Kidney capillary endothelial cell (primary cell): ENCODE results near the gene PRKCA.
"Not testable (repeated sequence)": the region's sequence is repeated elsewhere in the genome, so short reads cannot be mapped to it uniquely, and the experiment has no call there.

Source experiments
- DNase-seq: peaks from one replicate; pipeline ENCODE4 v3.0.0-alpha.2; 2018; ENCODE audit warnings: low spot score

The PRKCA gene

DNA sequence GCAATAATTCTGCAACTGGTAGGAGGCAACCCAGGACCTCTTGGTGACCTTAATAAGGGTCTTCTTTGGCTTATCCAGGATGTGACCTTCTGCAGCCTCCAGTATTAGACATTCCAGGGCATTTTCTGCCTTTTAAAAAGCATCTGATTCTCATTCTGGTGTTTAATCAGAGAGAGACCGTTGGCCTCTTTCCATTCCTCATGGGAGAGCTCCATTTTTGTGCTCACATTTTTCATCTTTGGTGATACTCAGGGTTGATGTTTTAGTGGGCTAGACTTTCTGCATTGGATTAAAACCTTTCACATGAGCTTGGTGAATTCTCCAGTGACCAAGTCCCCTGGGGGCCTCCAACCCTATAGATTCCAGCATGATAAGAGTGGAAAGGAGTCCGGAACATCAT lies 382.3 kb downstream of the PRKCA start:
- no peak for DNase-seq

DNA sequence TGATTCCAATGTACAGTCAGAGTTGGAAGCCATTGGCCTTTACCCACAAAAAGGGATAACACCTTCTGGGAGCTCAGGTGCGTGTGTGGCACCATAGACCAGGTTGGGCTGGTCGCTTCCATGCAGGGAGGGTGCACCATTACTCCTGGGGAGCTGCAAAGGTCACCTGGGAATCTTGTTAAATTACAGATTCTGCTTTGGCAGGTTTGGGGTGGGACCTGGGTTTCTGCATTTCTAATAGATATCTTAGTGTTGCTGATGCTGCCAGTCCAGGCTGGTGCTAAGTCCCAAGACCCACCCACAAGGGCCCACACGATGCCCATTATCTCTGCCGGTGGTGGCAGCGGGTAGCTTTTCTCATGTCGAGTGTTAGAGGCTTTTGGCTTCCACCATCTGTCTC lies 384.2 kb downstream of the PRKCA start:
- no peak for DNase-seq

DNA sequence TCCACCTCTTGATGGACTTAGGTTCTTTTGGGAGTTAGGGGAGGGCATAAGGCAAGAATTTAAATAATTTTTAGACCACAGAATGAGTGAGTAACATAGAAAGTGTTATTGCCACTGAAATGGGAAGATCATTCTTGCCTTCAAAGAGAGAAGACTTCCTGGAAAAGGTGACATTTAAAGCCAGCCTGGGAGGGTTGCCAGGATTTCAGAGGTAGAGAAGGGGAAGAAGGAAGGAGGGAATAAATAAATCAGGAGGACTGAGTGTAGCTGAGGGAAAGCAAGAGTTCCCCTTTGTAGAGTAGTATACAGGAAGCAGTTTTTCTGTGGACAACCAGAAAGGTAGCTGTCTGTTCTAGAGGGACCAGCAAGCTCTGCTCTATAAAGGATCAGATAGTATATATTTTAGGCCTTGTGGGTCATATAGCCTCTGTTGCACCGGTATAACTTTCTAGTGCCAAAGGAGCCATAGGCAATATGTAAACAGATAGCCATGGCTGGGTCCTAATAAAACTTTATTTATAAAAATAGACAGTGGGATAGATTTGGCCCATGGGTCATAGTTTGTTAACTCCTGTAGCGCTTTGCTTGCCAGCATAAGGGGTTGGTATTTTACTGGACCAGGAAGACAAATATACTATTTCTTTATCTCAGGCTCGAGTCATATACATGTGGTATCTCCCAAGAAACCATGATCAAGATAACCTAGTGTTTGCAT lies 385.3 kb downstream of the PRKCA start:
- no peak for DNase-seq

DNA sequence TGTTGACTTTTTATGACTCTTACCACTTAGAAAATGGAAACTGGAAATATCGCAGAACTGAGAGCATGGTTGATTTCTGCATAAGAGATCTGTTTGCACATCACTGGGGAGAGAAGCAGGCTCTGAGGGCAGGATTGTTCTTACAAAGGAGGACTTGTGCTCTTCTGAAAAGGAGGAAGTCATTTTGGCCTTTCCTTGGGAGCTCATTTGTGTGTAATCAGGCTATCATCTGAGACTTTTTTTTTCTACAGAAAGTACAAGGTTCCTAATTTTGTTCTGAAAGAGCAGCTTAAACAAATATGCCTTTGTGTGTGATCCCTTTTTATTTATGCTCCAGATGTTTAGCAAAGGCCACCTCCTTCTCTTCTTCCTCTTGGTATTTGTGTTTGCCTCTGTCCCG lies 386.8 kb downstream of the PRKCA start:
- no peak for DNase-seq

DNA sequence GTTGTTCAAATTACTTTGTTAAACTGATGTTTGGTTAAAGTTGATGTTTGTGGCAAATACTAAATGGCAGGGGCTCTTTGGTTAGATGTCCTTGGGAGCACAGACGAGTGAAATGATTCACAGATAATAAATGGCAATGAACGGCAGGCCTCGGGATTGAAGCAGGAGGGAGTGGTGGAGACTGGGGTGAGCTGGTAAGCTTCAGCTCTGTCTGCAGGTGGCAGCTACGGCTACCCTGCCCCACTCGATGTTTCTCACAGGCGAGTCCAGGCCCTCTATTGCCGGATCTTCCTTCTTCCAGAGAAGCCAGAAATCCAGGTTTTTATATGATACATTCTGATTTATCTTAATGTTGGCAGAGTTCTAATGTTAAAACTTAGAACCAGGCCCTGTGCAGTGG lies 387.8 kb downstream of the PRKCA start:
- no peak for DNase-seq

DNA sequence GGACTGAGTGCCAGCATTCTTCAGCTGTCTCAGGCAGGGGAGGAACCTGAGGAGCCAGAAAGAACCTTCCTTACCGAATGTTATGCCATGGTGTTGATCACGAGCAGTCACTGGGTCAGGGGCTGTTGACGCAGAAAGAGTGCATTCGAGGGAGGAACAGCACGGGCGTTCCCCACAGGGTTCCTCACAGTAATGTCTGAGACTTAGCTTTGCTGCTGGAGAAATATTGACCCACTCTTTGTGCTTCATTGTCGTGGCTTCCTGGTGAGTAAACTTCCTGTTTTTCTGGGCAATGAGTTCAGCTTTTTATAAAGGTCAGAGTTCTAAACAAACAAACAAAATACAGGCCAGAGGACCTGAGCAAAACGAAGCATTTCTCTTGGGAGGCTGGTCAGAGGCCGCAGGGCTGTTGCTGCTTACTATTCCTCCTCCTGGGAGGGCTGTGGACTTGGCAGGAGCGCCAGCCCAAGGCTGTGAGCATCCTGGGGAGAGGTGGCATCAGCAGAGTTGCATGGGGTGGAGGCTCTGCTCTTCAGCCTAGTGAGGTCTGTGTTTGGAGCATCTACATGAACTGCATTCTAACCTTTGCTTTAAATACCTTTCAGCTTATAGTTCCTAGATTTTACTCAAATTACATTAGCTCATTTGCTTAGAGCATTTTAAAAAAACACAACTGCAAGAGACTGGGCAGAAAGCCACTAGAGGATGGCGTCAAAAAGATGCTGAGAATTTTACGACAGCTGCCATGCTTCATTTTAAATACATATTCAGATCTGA lies 389.4 kb downstream of the PRKCA start:
- DNase-seq: peak; percentile 88

DNA sequence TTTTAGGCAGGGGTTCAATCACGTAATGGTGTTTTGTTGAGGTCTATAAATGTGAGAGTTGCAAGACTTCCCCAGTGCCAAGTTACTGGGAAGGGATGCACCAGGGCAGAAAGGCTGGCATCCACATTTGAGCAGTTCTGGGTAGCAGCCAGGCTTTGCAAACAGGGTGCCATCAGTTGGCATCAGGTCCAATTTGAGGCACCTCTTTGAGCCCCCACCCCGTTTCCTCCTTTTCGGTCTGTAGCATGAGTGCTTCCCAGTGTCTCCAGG lies 389.9 kb downstream of the PRKCA start:
- DNase-seq: no peak

DNA sequence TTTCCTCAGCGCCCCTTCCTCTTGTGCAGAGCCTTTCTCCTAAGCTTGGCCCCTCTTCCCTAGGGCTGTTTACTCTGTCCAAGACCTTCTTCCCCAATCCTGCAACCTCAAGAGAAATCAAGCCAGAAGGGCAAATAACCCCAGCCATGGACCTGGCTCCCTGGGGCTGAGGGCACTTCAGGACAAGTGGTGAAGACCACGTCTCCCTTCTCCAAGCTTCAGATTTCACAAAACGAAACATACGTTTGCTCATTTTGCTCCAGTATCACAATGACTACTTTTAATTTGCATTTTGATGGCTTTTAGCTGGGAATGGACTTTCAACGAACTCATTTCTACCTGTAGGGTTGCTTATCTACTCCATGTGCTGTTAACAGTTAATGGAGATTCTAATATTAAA lies 392.7 kb downstream of the PRKCA start:
- no peak for DNase-seq

DNA sequence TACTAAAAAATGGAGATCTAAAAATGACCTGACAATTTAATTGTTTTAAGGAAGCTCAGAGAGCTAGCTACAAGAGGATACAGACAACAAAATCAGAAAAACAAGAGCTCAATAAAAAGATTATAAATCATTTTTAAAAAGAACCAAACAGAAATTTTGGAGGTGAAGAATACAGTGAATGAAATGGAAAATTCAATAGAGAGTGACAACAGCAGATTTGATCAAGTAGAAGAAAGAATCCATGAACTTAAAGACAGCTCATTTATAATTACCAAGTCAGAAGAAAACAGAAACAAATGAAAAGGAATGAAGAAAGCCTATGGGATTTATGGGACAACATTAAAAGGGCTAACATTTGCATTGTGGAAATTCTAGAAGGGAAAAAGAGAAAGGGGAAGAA lies 395.9 kb downstream of the PRKCA start:
- DNase-seq: no peak

DNA sequence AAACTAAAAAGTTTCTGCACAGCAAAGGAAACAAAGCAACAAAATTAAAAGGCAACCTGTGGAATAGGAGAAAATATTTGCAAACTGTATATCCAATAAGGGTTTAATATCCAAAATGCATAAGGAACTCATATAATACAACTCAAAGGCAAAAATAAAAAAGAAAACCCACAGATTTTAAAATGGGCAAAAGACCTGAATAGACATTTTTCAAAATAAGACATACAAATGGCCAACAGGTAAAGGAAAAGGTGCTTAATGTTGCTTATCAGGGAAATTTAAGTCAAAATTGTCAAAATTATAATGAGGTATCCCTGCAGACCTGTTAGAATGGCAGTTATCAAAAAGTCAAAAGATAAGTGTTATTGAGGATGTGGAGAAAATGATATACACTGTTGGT lies 399.0 kb downstream of the PRKCA start:
- DNase-seq: no peak

DNA sequence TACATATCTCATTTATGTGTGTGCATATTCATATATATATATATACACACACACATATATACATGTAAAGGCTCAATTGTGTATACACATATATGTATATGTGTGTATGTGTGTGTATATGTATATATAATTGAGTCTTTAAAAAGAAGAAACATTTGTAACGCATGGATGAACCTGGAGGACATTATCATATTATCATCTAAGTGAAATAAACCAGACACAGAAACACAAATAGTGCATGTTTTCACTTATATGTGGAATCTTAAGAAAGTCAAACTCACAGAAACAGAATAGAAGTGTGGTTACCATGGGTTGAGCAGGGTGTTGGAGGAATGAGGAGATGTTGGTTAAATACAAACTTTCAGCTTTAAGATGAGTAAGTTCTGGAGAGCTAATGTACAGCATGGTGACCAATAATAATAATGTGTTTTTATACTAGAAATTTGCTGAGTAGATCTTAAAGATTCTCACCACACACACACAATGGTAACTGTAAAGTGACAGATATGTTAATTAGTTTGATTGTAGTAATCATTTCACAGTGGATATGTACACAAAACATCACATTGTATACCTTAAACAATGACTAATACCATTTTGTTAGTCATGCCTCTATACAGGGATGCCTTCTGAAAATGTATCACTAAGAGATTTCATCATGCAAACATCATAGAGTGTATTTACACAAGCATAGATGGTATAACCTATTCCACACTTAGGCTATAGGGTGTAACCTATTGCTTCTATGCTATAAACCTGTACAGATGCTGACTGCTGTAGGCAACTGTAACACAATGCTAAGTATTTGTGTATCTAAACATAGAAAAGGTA lies 399.9 kb downstream of the PRKCA start:
- no peak for DNase-seq

DNA sequence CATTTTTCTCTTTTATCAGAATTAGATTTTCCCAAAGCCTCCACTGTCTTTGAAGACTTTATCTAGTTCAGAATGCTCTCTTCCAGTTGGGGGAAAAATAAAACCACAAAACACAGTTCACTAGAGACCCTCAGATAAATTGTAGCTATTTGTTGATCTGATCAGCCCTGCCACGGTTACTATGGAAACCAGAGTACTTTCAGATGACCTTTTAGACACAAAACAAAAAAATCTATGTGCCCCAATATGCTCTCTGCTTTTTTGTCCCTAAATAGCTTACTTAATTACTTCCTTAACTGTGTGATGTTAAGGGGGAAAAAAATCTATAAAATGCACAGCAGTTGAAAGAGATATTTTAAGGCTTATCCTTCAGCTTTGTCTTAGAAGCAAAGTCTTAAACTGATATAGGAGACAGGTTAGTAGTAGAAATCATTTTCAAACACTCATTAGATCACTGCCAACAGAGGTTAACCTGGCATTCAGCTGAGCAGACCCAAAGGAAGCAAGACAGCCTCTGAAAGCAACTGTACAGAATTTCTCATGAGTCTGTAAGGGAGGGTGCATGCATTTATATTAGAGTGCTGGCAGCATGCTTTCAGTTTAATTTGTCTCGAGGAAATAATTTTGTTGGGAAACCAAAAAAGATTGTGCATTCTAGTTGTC lies 402.6 kb downstream of the PRKCA start:
- no peak for DNase-seq

DNA sequence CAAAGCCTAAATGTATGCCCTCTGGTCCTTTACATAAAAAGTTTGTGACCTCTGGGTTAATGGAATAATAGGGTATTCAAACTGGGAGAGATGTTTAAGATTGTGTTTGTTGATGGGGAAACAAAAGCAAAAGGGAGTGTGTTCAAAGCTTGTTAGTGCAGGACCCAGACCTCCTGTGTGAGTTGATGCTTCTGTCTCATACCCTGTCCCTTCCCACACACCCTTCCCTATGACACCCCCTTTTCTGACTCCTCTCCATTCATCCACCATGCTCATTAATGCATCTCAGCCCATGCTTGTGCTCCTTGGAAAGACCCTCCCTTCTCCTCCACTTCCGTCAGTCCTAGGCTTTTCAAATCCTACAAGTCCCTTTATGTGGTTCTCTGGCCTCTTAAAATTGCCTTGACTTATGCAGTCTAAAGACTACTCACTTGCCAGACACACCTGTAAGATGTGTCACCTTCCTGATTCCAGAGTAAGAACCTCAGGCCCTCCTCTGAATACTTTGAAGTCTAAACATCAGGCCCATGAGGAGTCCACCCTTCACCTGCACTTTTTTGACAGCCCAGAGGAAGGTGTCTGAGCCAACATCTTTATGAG lies 404.5 kb downstream of the PRKCA start:
- no peak for DNase-seq

DNA sequence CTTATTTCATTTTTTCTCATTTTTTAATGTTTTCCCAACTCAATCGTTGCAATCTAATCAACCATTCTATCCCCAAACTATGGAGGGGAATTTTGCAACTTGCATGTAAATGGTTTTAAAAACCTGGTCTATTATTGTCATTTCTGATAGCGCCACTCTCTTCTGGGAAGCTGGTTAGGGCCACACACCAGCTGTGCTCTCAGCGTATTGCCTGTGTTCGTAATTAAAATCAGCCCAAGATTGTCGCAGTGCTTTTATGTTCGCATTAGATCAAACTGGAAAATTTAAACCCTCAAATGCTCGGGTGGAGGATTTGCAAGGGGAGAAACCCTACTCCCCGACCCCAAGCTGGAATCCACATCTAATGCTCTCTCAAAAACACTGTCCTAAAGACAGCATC lies 409.0 kb downstream of the PRKCA start:
- no peak for DNase-seq

DNA sequence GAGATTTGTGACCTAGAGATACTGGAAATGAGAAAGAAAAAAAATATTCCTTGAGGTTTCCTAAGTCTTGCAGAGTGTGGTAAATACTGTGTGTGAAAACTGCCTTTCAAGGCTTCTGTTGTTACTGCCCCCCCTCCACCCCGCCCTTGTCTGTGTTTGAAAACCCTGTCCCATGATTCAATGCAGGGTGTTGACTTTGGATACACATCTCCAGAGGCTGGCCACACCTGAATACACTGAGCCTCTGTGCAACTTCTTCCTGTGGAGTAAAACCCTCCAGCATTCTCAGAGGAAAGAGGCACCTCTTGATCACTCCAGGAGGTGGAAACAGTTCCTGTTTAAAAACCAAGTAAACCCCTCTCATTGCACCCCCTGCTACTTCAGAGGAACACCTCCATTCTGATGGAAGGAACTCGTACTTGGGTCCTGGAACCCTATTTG lies 409.5 kb downstream of the PRKCA start:
- DNase-seq: no peak

DNA sequence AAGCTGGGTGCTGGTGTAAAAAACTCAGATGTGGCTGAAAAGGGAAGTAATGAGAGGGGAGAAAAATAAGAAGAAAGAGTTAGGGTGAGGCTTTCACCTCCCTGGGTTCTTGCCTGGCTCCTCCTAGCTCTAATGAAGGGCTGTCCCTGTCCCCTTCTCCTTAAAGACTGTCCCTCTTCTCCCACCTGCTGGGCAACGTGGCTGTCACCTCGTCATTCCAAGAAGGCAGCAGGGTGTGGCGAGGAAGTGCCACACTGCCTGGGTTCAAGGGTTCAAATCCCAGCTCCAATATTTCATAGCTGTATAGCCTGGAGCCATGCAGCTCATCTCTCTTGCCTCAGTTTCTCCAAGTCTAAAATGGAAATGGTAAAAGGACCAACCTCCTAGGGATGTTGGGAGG lies 410.0 kb downstream of the PRKCA start:
- no peak for DNase-seq

DNA sequence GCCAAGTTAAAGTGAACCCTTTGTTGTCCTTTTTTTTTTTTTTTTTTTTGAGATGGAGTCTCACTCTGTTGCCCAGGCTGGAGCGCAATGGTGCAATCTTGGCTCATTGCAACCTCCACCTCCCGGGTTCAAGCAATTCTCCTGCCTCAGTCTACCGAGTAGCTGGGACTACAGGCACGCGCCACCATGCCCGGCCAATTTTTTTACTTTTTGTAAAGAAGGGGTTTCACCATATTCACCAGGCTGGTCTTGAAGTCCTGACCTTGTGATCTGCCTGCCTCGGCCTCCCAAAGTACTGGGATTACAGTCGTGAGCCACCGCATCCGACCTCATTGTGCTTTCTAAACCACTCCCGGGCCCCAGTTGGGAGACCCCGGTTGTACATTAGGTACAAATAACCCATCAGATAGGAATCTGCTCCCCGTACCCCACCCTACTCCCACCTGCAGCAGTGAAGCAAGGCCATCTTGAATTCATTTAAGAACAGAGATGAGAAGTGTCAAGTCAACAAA lies 410.7 kb downstream of the PRKCA start:
- not testable (repeated sequence) for DNase-seq

DNA sequence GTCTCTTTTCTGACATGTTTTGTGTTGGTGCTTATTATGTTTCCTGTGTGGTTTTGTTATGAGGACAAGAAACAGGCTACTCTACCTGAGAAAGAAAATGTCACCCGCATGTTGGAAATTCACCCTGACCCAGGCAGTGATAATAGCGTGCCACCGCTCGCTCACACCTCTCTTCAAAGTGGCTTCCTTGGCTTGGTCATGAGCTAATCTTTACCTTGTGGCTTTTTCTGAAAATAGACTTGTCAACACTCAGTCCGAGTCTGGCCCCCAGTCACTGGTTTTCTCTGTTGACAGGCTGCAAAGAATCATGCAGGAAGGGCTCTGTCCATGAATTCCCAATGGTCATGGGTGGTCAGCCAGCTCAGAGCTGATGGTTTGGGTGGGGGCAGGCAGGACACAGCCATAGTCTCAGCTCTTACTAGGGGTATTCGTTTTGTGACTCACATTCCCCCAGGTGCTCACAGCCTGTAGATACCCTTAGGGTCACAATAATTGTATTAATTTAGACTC lies 411.2 kb downstream of the PRKCA start:
- DNase-seq: no peak

DNA sequence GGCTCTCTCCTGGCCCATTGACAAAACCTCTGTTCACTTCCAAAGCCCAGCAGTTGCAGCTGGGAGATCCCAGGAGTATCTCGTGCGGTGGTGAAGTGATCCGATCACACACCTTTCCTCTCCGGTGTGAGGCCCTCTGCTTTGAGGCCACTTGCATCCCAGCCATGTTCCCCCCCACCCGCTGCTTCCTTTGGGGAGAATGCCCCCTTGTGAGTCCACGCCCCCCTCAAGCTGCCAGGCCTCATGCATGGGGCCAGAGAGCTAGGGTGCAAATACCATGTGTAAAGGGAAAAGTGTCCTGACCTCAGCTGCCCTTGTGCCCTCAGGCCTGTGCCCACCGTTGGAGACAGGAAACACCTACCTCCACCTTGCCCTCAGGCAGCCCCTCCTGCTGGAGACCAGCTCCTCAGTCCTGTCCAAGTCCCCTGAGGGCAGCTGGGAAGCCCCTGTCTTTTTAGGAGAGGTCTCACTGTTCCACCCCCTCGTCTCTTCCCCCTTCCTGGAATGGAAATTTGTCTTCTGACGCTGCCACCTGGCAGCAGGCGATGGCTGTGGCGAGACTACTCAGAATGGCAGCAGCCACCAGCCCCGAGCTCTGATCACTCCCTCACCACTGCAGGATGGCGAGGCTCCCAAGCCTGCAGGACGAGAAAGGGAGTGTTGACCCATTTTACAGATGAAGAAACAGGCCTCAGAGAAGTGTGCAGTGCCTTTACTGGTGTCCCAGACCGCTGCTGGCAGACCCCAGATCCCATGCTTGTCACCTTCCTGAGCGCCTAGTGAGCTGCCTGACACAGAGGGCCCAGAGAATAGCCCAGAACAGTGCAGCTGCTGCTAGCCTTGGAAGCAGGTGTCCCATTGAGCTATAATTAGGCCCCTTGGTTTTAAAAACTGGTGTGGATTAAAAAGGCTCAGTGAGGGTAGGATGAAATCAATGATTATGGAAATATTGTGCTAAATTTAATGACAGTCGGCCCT lies 411.9 kb downstream of the PRKCA start:
- DNase-seq: no peak

DNA sequence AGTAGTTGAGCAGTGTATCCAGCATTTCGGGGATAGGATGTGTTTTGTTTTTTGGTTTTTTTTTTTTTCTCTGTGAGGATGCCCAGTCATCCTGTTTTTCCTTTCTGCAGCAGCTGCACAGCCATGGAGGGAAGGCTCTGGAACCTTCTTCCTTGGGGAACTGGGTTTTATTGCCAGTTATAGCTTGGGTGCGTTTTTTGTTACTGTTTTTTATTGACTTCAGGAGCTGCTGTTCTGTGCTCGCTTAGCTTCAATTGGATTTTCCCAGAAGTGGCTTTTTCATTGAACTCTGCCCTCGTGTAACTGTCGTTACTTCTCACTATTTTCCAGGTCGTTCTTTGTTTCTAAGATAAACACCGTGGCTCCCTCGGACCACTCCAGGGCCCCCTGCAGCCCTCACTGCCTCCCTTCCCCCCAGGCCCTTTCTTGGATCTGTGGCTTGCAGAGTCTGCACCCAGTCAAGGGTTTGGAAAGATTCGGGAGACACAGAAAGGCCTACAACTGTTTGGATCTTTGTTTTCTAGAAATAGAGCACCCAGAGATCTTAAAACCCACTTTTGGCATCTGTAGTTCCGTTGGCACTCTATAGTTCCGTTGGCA lies 412.8 kb downstream of the PRKCA start:
- DNase-seq: no peak
